Uterus (tissue), 2 donors: ENCODE results near the gene ADGRG6.

Source experiments
- CTCF ChIP-seq, 4 experiments: fragments of 200-600 bp in 2 of 4; fragments of 450-650 bp in 2 of 4; sonication (generic) in 2 of 4; IDR thresholded peaks; one replicate each; pipeline ENCODE4 v1.5.1; 2016 to 2019; ENCODE audit warnings: antibody characterized with exemption in 4 of 4, mild to moderate bottlenecking in 2 of 4, moderate library complexity in 1 of 4
- POLR2A ChIP-seq, 2 donors: fragments of 450-650 bp; IDR thresholded peaks; one replicate each; pipeline ENCODE4 v1.6.1; 2016; ENCODE audit warnings: antibody characterized with exemption in 2 of 2, mild to moderate bottlenecking in 1 of 2, moderate library complexity in 1 of 2

- TF ChIP-seq CTCF (IDR thresholded peaks at IDR 0.05) (no peak), POLR2A (IDR thresholded peaks at IDR 0.05) (no peak)
These were observed 94.0 kb downstream of the ADGRG6 start for GRCh38 chr6:142395768-142396231.
